Esophagus squamous epithelium (tissue), 4 donors: ENCODE results near the gene CEPT1.

Experiments
- CTCF ChIP-seq, 6 experiments: fragments of 450-650 bp in 4 of 6; fragments of 200-600 bp in 2 of 6; sonication (generic) in 2 of 6; IDR thresholded peaks; one replicate each; pipeline ENCODE4 v1.5.1; 2016 to 2019; ENCODE audit warnings: antibody characterized with exemption in 6 of 6, mild to moderate bottlenecking in 4 of 6, moderate library complexity in 4 of 6
- POLR2A ChIP-seq, 4 donors: fragments of 450-650 bp; IDR thresholded peaks; one replicate each; pipeline ENCODE4 v1.6.1; 2017; ENCODE audit warnings: antibody characterized with exemption in 4 of 4, mild to moderate bottlenecking in 4 of 4, moderate library complexity in 3 of 4

DNA sequence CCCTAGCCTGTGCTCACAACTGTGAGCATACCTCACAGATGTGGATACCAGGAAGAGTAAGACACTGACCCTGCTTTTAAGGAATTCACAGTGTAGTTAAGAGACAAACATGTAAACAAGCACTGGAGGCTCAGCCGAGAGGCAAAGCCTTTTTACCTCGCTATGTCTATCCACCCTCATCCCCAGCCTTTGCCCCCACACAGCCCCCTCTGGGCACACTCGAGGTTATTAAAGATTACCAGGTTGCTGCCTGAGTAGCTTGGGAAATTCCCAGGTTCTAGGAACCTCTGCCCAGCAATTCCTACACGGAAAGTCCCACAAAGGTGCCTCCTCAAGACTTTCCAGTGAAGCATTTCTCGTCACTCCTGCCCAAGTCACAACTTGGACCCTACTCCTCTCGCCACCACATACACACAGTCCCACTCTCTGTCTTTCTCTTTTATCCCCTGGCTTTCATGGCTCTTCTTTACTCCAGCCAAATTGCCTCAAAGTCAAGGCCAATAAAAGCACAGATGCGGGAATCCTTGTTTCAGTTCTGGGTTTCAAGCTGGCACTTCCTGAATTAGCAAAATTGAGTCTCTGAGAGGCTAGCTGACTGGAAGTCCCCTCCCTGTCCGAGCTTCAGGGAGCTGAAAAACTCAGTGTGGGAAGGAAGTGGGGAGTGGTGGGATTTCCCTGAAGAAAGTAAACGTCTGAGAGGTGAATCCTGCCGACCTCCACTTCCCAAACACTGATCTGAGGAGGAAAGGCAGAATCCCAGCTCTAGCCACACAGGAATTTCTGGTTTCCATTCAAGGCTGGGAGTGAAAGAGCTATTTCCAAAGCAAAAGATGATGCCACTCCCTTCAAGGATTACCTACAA is 52.9 kb downstream of the CEPT1 start:
- no peak for TF ChIP-seq CTCF (IDR thresholded peaks at IDR 0.05)
- TF ChIP-seq POLR2A (IDR thresholded peaks at IDR 0.05) = no peak
